ENCODE data around the gene SASH1.

GRCh38 chr6:148441454-148441911 is 98.8 kb downstream of the SASH1 start:
- TF ChIP-seq CTCF (IDR thresholded peaks at IDR 0.05; ENCODE audit: low read length) (no peak), EZH2 (optimal IDR thresholded peaks at IDR 0.05; ENCODE audit: low read depth, low read length) (no peak)
